B cell (primary cell): ENCODE measurements around the gene POLR3K. TPM values are rescaled to one million over a fixed set of nuclear protein-coding genes. Genes with fewer than 3 reads are reported as not detected.

Source experiments
- ATAC-seq: fragments of 200-7000 bp; cut with Tn5 transposase; one replicate; pipeline ENCODE4 v1.10.0; 2021; ENCODE audit warnings: low read depth, mild to moderate bottlenecking, moderate number of reproducible peaks, moderate library complexity
- CTCF ChIA-PET: fragments of 350-600 bp; sonication (Branson Sonifier 250); formaldehyde crosslinking; loops from one replicate; lab custom pipeline; 2021; ENCODE audit warnings: antibody characterized with exemption, inconsistent platforms; lab: Charles Lee
- POLR2A ChIA-PET: fragments of 350-600 bp; sonication (Branson Sonifier 250); formaldehyde crosslinking; loops from one replicate; lab custom pipeline; 2021; ENCODE audit warnings: antibody characterized with exemption; lab: Charles Lee
- DNase-seq: peaks from one replicate; pipeline ENCODE4 v3.0.0; 2013
- H2AFZ ChIP-seq: 2 replicates; pipeline ENCODE4 v1.6.1; 2012; ENCODE audit warnings: mild to moderate bottlenecking, low read depth, low read length; ENCODE audit not compliant: insufficient read depth, poor library complexity, severe bottlenecking
- H3K27ac ChIP-seq, 2 donors: 1 replicate in 1 of 2; 2 replicates in 1 of 2; pipeline ENCODE4 v1.5.1; 2012 to 2013; ENCODE audit warnings: low read length in 2 of 2, mild to moderate bottlenecking in 2 of 2, moderate library complexity in 1 of 2
- H3K27me3 ChIP-seq, 4 experiments: fragments of 200-600 bp in 1 of 4; sonication (generic) in 1 of 4; replicated peaks in 1 of 4; 1 replicate in 2 of 4; 2 replicates in 2 of 4; pipeline versions ENCODE4 v1.6.1 to v1.7.0; 2013 to 2016; ENCODE audit warnings: low read length in 3 of 4, mild to moderate bottlenecking in 2 of 4, mixed read lengths in 1 of 4, moderate library complexity in 1 of 4; ENCODE audit not compliant: insufficient read depth in 4 of 4, control insufficient read depth in 3 of 4; ENCODE audit errors: control extremely low read depth in 1 of 4
- H3K36me3 ChIP-seq, 2 experiments: replicated peaks in 1 of 2; 1 replicate in 1 of 2; 2 replicates in 1 of 2; pipeline versions ENCODE4 v1.6.1 to v1.7.1; 2013; ENCODE audit warnings: low read length in 1 of 2; ENCODE audit not compliant: insufficient read depth in 2 of 2, control insufficient read depth in 1 of 2; ENCODE audit errors: control extremely low read depth in 1 of 2, extremely low read depth in 1 of 2
- H3K4me1 ChIP-seq, 2 donors: fragments of 200-600 bp in 1 of 2; sonication (generic) in 1 of 2; 1 replicate in 1 of 2; 2 replicates in 1 of 2; pipeline versions ENCODE4 v1.5.1 to v1.6.1; 2013 to 2017; ENCODE audit warnings: low read length in 2 of 2; ENCODE audit not compliant: control insufficient read depth in 2 of 2, insufficient read depth in 2 of 2
- H3K4me2 ChIP-seq: replicated peaks from 2 replicates; pipeline ENCODE3; 2012; ENCODE audit warnings: mild to moderate bottlenecking, low read depth, low read length; ENCODE audit not compliant: poor library complexity, severe bottlenecking
- H3K4me3 ChIP-seq, 5 experiments: fragments of 200-600 bp in 1 of 5; sonication (generic) in 1 of 5; 1 replicate in 3 of 5; 2 replicates in 2 of 5; pipeline versions ENCODE4 v1.5.1 to v1.7.0; 2011 to 2016; ENCODE audit warnings: low read length in 4 of 5, mild to moderate bottlenecking in 4 of 5, low read depth in 2 of 5, control low read depth in 1 of 5, moderate library complexity in 1 of 5; ENCODE audit not compliant: insufficient read depth in 1 of 5; ENCODE audit errors: control extremely low read depth in 1 of 5, extremely low read depth in 1 of 5
- H3K79me2 ChIP-seq: fragments of 200-600 bp; sonication (generic); one replicate; pipeline ENCODE4 v1.6.0; 2016; ENCODE audit warnings: low read length; ENCODE audit not compliant: control insufficient read depth, insufficient read depth
- H3K9ac ChIP-seq: fragments of 200-600 bp; sonication (generic); 2 replicates; pipeline ENCODE4 v1.6.1; 2017; ENCODE audit warnings: mild to moderate bottlenecking, low read length, moderate library complexity
- H3K9me3 ChIP-seq, 3 donors: one replicate each; pipeline versions ENCODE4 v1.6.1 to v1.7.1; 2013; ENCODE audit warnings: low read length in 2 of 3; ENCODE audit not compliant: control insufficient read depth in 2 of 3, insufficient read depth in 1 of 3; ENCODE audit errors: control extremely low read depth in 1 of 3
- H4K20me1 ChIP-seq: 2 replicates; pipeline ENCODE4 v1.6.0; 2012; ENCODE audit warnings: mild to moderate bottlenecking, low read length; ENCODE audit not compliant: insufficient read depth, control insufficient read depth, poor library complexity, severe bottlenecking
- H3K27ac Mint-ChIP-seq: one replicate; pipeline ENCODE4 v1.8.0; 2021; ENCODE audit warnings: mixed read lengths
- H3K27me3 Mint-ChIP-seq: one replicate; pipeline ENCODE4 v1.8.0; 2021; ENCODE audit warnings: mixed read lengths
- H3K4me1 Mint-ChIP-seq: one replicate; pipeline ENCODE4 v1.8.0; 2021; ENCODE audit warnings: mixed read lengths
- H3K4me3 Mint-ChIP-seq: one replicate; pipeline ENCODE4 v1.8.0; 2021; ENCODE audit warnings: mixed read lengths
- H3K9me3 Mint-ChIP-seq: one replicate; pipeline ENCODE4 v1.8.0; 2022; ENCODE audit warnings: mixed read lengths; ENCODE audit not compliant: insufficient read depth
- EZH2 ChIP-seq: IDR thresholded peaks from 2 replicates; pipeline ENCODE4 v1.6.1; 2012; ENCODE audit warnings: borderline replicate concordance, low read depth, mild to moderate bottlenecking, moderate library complexity, low read length; ENCODE audit not compliant: insufficient read depth, poor library complexity, severe bottlenecking
- WGBS: methylation state at CpG from one replicate; pipeline ENCODE4 v1.1.5; 2013; ENCODE audit warnings: missing lambda C conversion rate; ENCODE audit not compliant: insufficient coverage; 5-methylcytosine and 5-hydroxymethylcytosine counted together
- intact Hi-C: fragments of 100-400 bp; cut with micrococcal nuclease; formaldehyde crosslinking; loops from one replicate; pipeline ENCODE4 v1.10.0; 2022
- polyA plus RNA-seq: library from polyadenylated mRNA; depleted of rRNA; stranded (reverse); fragments of >200 nt; gene quantifications from 2 replicates; pipeline ENCODE4 v1.2.3, GENCODE V29; 2012
- total RNA-seq, 2 donors: library from RNA; stranded (reverse); fragments of 120-200 nt in 1 of 2; gene quantifications; 1 replicate in 1 of 2; 2 replicates in 1 of 2; pipeline versions ENCODE4 v1.2.3 to v1.2.4, GENCODE V29; 2013 to 2022
- TF ChIP-seq, protein P1 (sequence below): fragments of 200-600 bp; IDR thresholded peaks from one replicate; pipeline ENCODE4 v1.8.0; 2022; ENCODE audit warnings: antibody characterized with exemption, mild to moderate bottlenecking

The POLR3K gene
- total and polyA plus RNA-seq, 2 donors (not counting 1 experiment from before 2014, with no cell fraction given): 26.3 to 34.9 TPM

DNA sequence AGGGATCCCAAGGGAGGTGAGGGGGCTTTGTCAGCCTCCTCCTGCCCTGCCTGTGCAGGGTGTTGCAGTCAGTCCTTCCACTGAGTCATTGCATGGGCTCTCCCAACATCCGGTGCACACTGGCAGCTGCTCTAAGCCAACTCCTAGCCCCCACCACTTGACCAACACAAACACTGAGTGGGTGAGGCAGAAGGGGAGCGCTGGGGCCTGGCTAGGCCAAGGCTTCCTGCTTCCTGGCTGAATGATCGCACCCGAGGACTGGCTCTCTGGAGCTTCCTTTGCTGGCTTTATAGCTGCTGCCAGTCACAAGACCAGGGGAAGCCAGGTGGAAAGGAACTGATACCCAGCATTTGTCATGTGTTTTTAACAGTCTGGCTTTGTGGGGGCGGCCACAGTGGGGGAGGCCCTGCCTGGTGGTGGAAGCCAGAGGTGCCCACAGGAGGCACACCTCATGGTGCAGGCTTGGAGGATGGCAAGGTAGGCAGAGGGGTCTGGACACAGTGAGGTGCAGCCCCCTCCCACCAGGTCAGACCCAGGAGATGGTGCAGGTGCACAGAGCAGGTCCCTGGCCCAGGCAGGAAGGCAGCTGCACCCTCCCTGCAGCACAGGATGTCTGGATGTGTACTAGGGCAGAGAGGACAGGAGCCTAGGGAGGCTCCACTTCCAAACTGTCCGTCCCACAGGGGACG, 31.5 kb upstream of the POLR3K start:
- H3K27ac Mint-ChIP-seq: peak overlapping the region; percentile 96
- WGBS: 5% methylated on average over 6 of the region's 7 CpGs
- no peaks in the 10 kb centered on the region for H3K9me3 Mint-ChIP-seq
- no peaks in the 10 kb centered on the region for H3K9me3 ChIP-seq
- intact Hi-C loops: loop anchor here (1.0 kb wide), 1 partner anchor 20 kb away; no protein-coding TSS in a partner anchor
- peaks cover 21 to 26% of the 10 kb centered on the region in 2 donors for H3K4me1 ChIP-seq
- peaks cover 0 to 46% of the 10 kb centered on the region in 2 experiments for H3K36me3 ChIP-seq
- peak overlapping the region; percentile 46 for H2AFZ ChIP-seq
- CTCF ChIA-PET: interaction anchor here (0.5 to 4.2 kb wide), 6 partner anchors 9 to 46 kb away, joined by 3 to 31 read pairs (median 5); partner anchors contain the start of gene RHBDF1
- H3K4me2 ChIP-seq: peak overlapping the region; percentile 67
- H3K27me3 Mint-ChIP-seq: no peaks in the 10 kb centered on the region
- TF ChIP-seq EZH2: no peak
- TF ChIP-seq, protein P1, sequence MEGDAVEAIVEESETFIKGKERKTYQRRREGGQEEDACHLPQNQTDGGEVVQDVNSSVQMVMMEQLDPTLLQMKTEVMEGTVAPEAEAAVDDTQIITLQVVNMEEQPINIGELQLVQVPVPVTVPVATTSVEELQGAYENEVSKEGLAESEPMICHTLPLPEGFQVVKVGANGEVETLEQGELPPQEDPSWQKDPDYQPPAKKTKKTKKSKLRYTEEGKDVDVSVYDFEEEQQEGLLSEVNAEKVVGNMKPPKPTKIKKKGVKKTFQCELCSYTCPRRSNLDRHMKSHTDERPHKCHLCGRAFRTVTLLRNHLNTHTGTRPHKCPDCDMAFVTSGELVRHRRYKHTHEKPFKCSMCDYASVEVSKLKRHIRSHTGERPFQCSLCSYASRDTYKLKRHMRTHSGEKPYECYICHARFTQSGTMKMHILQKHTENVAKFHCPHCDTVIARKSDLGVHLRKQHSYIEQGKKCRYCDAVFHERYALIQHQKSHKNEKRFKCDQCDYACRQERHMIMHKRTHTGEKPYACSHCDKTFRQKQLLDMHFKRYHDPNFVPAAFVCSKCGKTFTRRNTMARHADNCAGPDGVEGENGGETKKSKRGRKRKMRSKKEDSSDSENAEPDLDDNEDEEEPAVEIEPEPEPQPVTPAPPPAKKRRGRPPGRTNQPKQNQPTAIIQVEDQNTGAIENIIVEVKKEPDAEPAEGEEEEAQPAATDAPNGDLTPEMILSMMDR: no peak
- H3K27me3 ChIP-seq: no peaks in the 10 kb centered on the region
- peak; percentile 87 for DNase-seq
- H3K9ac ChIP-seq: peak overlapping the region; percentile 12
- peaks cover 26% of the 10 kb centered on the region for H3K4me1 Mint-ChIP-seq
- peaks cover 9% of the 10 kb centered on the region for H4K20me1 ChIP-seq
- peak; percentile 80 for ATAC-seq
- peak overlapping the region; percentile 86 to 93 for H3K27ac ChIP-seq
- no peak overlapping the region for H3K4me3 ChIP-seq
- H3K79me2 ChIP-seq: peaks cover 13% of the 10 kb centered on the region
- POLR2A ChIA-PET: interaction anchor here (0.8 to 1.7 kb wide), 3 partner anchors 11 to 46 kb away, joined by 3 to 9 read pairs (median 4); no protein-coding TSS in a partner anchor
- peak overlapping the region; percentile 80 for H3K4me3 Mint-ChIP-seq
